OCI-LY7 (cell line): ENCODE data around the gene KDM4E. TPM values are rescaled to one million over a fixed set of nuclear protein-coding genes. Genes with fewer than 3 reads are reported as not detected.

Source experiments
- BruUV-seq: library from RNA; stranded (reverse); fragments of 400-500 nt; replicated peaks from 2 replicates; lab custom pipeline; 2021; lab: Mats Ljungman, UMichigan
- CTCF ChIA-PET: fragments of 300-600 bp; sonication (Branson Sonifier 250); formaldehyde crosslinking; loops from one replicate; lab custom pipeline; 2022; ENCODE audit warnings: antibody characterized with exemption; ENCODE audit not compliant: unreplicated experiment; lab: Charles Lee
- POLR2A ChIA-PET: fragments of 300-600 bp; sonication (Branson Sonifier 250); formaldehyde crosslinking; loops from one replicate; lab custom pipeline; 2022; ENCODE audit warnings: antibody characterized with exemption; lab: Charles Lee
- DNase-seq: peaks from one replicate; pipeline ENCODE4 v3.0.0-alpha.2; 2015; ENCODE audit warnings: low spot score
- H2AFZ ChIP-seq: fragments of 200-600 bp; sonication (generic), shearing (Covaris generic); 2 replicates; pipeline ENCODE4 v1.6.1; 2014; ENCODE audit warnings: mild to moderate bottlenecking, antibody characterized with exemption, low read length, moderate library complexity
- H3K27ac ChIP-seq: fragments of 200-600 bp; sonication (generic); 2 replicates; pipeline ENCODE4 v1.5.1; 2014; ENCODE audit warnings: mixed run types, low read depth, mild to moderate bottlenecking, moderate library complexity, low read length, inconsistent platforms; ENCODE audit not compliant: poor library complexity, severe bottlenecking
- H3K36me3 ChIP-seq: fragments of 200-600 bp; sonication (generic); 2 replicates; pipeline ENCODE4 v1.6.1; 2014; ENCODE audit warnings: mild to moderate bottlenecking, antibody characterized with exemption, low read length, moderate library complexity, mixed read lengths; ENCODE audit not compliant: insufficient read depth
- H3K4me1 ChIP-seq: fragments of 200-600 bp; sonication (generic); 2 replicates; pipeline ENCODE4 v1.5.1; 2014; ENCODE audit warnings: mild to moderate bottlenecking, low read length; ENCODE audit not compliant: insufficient read depth, poor library complexity, severe bottlenecking
- H3K4me2 ChIP-seq: fragments of 200-600 bp; sonication (generic); 2 replicates; pipeline ENCODE4 v1.6.1; 2014; ENCODE audit warnings: mild to moderate bottlenecking, low read length
- H3K4me3 ChIP-seq: fragments of 200-600 bp; sonication (generic); 2 replicates; pipeline ENCODE4 v1.5.1; 2014; ENCODE audit warnings: mild to moderate bottlenecking, low read depth, low read length; ENCODE audit not compliant: poor library complexity, severe bottlenecking
- H3K79me2 ChIP-seq: fragments of 200-600 bp; sonication (generic); 2 replicates; pipeline ENCODE4 v1.6.1; 2016; ENCODE audit warnings: low read depth, mild to moderate bottlenecking, low read length, moderate library complexity, mixed read lengths; ENCODE audit not compliant: insufficient read depth
- H3K9me2 ChIP-seq: fragments of 200-600 bp; sonication (generic); 2 replicates; pipeline ENCODE4 v1.6.1; 2016; ENCODE audit warnings: mild to moderate bottlenecking, low read length, mixed read lengths; ENCODE audit not compliant: insufficient read depth
- H3K9me3 ChIP-seq: fragments of 200-600 bp; sonication (generic); 2 replicates; pipeline ENCODE4 v1.6.1; 2014; ENCODE audit warnings: mild to moderate bottlenecking, mixed run types, low read length, mixed read lengths
- H4K20me1 ChIP-seq: fragments of 200-600 bp; sonication (generic); 2 replicates; pipeline ENCODE4 v1.6.1; 2014; ENCODE audit warnings: mild to moderate bottlenecking, antibody characterized with exemption, low read length, moderate library complexity, mixed read lengths; ENCODE audit not compliant: insufficient read depth
- CTCF ChIP-seq: fragments of 200-600 bp; sonication (generic); conservative IDR thresholded peaks from 2 replicates; pipeline ENCODE4 v1.5.1; 2014; ENCODE audit warnings: mild to moderate bottlenecking, antibody characterized with exemption, low read length, moderate library complexity, mixed read lengths
- EZH2phosphoT487 ChIP-seq: fragments of 200-600 bp; sonication (generic); IDR thresholded peaks from 2 replicates; pipeline ENCODE4 v1.6.1; 2018; ENCODE audit warnings: low read depth, borderline replicate concordance, mild to moderate bottlenecking, mixed run types, antibody characterized with exemption, low read length, moderate library complexity, mixed read lengths
- intact Hi-C: fragments of 100-400 bp; cut with micrococcal nuclease; formaldehyde crosslinking; loops from one replicate; pipeline ENCODE4 v1.10.0; 2022; ENCODE audit not compliant: unreplicated experiment
- total RNA-seq, 2 experiments: library from RNA; depleted of rRNA in 1 of 2; stranded (reverse); fragments of >200 nt in 1 of 2; shearing (Covaris generic) in 1 of 2; gene quantifications; 2 replicates each; pipeline ENCODE4 v1.2.3, GENCODE V29; 2014 to 2022

The KDM4E gene
- total RNA-seq, 2 experiments from 2014 or later: not detected

GRCh38 chr11:95072948-95073347 is 47.9 kb downstream of the KDM4E start:
- Histone ChIP-seq H3K27ac (no peak overlapping the region), H3K79me2 (peaks cover 23% of the 10 kb centered on the region), H2AFZ (no peak overlapping the region), H3K4me2 (no peak overlapping the region), H3K4me1 (peaks cover 12% of the 10 kb centered on the region), H3K9me2 (no peaks in the 10 kb centered on the region), H3K9me3 (0 out of 2 replicates have a peak, but pooled peaks cover 4% of the 10 kb centered on the region), H4K20me1 (0 out of 2 replicates have a peak, but pooled peaks cover 9% of the 10 kb centered on the region), H3K36me3 (peaks cover 14% of the 10 kb centered on the region), H3K4me3 (no peak overlapping the region)
- DNase-seq: no peak
- POLR2A ChIA-PET: interaction anchor here (0.6 to 1.5 kb wide), 7 partner anchors 12 to 79 kb away, joined by 3 to 6 read pairs (median 4); no protein-coding TSS in a partner anchor
- CTCF ChIA-PET: interaction anchor here (0.6 to 1.8 kb wide), 2 partner anchors 65 to 624 kb away, joined by 4 read pairs; no protein-coding TSS in a partner anchor
- no peak for TF ChIP-seq EZH2phosphoT487
- no peak for TF ChIP-seq CTCF
- intact Hi-C loops: no loop called here
- no TSS peak for BruUV-seq

GRCh38 chr11:95074792-95075563 is 49.9 kb downstream of the KDM4E start:
- intact Hi-C loops: no loop called here
- Histone ChIP-seq H3K9me3 (0 out of 2 replicates have a peak, but pooled peaks cover 4% of the 10 kb centered on the region), H4K20me1 (no peaks in the 10 kb centered on the region), H3K9me2 (no peaks in the 10 kb centered on the region), H3K4me3 (no peak overlapping the region), H3K4me2 (no peak overlapping the region), H3K27ac (no peak overlapping the region), H3K4me1 (peaks cover 8% of the 10 kb centered on the region), H2AFZ (no peak overlapping the region), H3K79me2 (peaks cover 4% of the 10 kb centered on the region; the same call in 1 of the 2 replicates), H3K36me3 (peaks cover 14% of the 10 kb centered on the region)
- BruUV-seq: no TSS peak
- TF ChIP-seq CTCF (no peak), EZH2phosphoT487 (no peak)
- CTCF ChIA-PET: no interaction called here
- POLR2A ChIA-PET: interaction anchor here (0.8 to 1.8 kb wide), 4 partner anchors 8 to 37 kb away, joined by 3 to 11 read pairs (median 3); partner anchors contain the start of gene SRSF8
- DNase-seq: no peak
